ENCODE data around the gene PNPLA5. TPM values are rescaled to one million over a fixed set of nuclear protein-coding genes. Genes with fewer than 3 reads are reported as not detected.

Gene PNPLA5
- total RNA-seq, 1 experiment from 2014 or later = not detected

- intact Hi-C loops (cut with micrococcal nuclease; ENCODE audit: unreplicated experiment) (no loop called here), in situ Hi-C loops (cut with HindIII; ENCODE audit: low pct_unique_long_range_greater_than_20kb, low sequenced_read_pairs) (no loop called here)
- H3K4me3 ChIP-seq (ENCODE audit: low read depth in 2 of 2, low read length in 2 of 2) = no peak overlapping the region
- DNase-seq (ENCODE audit: low read depth, low spot score) (no peak), ATAC-seq (no peak)
- H3K36me3 ChIP-seq (ENCODE audit: control insufficient read depth, insufficient read depth, low read length) = no peaks in the 10 kb centered on the region
- no peaks in the 10 kb centered on the region for H3K4me1 ChIP-seq (ENCODE audit: control insufficient read depth, insufficient read depth, low read length)
- no peaks in the 10 kb centered on the region for H3K27me3 ChIP-seq (ENCODE audit: control insufficient read depth, insufficient read depth, low read length)
- TF ChIP-seq REST (IDR thresholded peaks at IDR 0.05; ENCODE audit: insufficient read depth in 1 of 2, low read depth in 2 of 2, low read length in 1 of 2) (no peak), TCF7L2 (IDR thresholded peaks at IDR 0.05; ENCODE audit: low read depth, low read length) (no peak), SIN3A (IDR thresholded peaks at IDR 0.05; ENCODE audit: borderline replicate concordance, insufficient read depth, low read depth, low read length) (no peak), CTCF (IDR thresholded peaks at IDR 0.05) (no peak), POLR2AphosphoS5 (IDR thresholded peaks at IDR 0.05; ENCODE audit: low read depth, low read length) (no peak)
- ChIA-PET CTCF (no interaction called here), POLR2A (no interaction called here)
- no peaks in the 10 kb centered on the region for H3K9me3 ChIP-seq (ENCODE audit: control insufficient read depth, insufficient read depth, low read depth, low read length)
- H3K27ac ChIP-seq (ENCODE audit: low read length) = no peak overlapping the region
- no TSS peak for BruUV-seq (replicated peaks)
Observed at GRCh38 chr22:43847376-43848289, 44.2 kb downstream of the PNPLA5 start.

GRCh38 chr22:43846966-43847365 lies 44.8 kb downstream of the PNPLA5 start:
- intact Hi-C loops (cut with micrococcal nuclease; ENCODE audit: unreplicated experiment) = no loop called here
- no peak for TF ChIP-seq POLR2AphosphoS5 (IDR thresholded peaks at IDR 0.05; ENCODE audit: low read depth, low read length)
- TF ChIP-seq CTCF (IDR thresholded peaks at IDR 0.05) = no peak
- no peak for TF ChIP-seq TCF7L2 (IDR thresholded peaks at IDR 0.05; ENCODE audit: low read depth, low read length)
- TF ChIP-seq REST (IDR thresholded peaks at IDR 0.05; ENCODE audit: insufficient read depth in 1 of 2, low read depth in 2 of 2, low read length in 1 of 2) = no peak
- ATAC-seq (no peak), DNase-seq (ENCODE audit: low read depth, low spot score) (no peak)
- H3K27ac ChIP-seq (ENCODE audit: low read length) = no peak overlapping the region
- H3K4me1 ChIP-seq (ENCODE audit: control insufficient read depth, insufficient read depth, low read length) = no peaks in the 10 kb centered on the region
- no peaks in the 10 kb centered on the region for H3K27me3 ChIP-seq (ENCODE audit: control insufficient read depth, insufficient read depth, low read length)
- H3K9me3 ChIP-seq (ENCODE audit: control insufficient read depth, insufficient read depth, low read depth, low read length) = no peaks in the 10 kb centered on the region
- no peak overlapping the region for H3K4me3 ChIP-seq (ENCODE audit: low read depth in 2 of 2, low read length in 2 of 2)
- no peaks in the 10 kb centered on the region for H3K36me3 ChIP-seq (ENCODE audit: control insufficient read depth, insufficient read depth, low read length)
- no TSS peak for BruUV-seq (replicated peaks)
- CTCF ChIA-PET = no interaction called here
- in situ Hi-C loops (cut with HindIII; ENCODE audit: low pct_unique_long_range_greater_than_20kb, low sequenced_read_pairs) = no loop called here
- POLR2A ChIA-PET = no interaction called here

Data from Panc1 (cell line).